GM23338 (cell line): Measurements from ENCODE around the gene RAD51B. TPM values are rescaled to one million over a fixed set of nuclear protein-coding genes. Genes with fewer than 3 reads are reported as not detected.
A peak's percentile ranks its signal among the peaks of the same experiment; 100 is the strongest.

Experiments used
- ATAC-seq: fragments of 200-7000 bp; cut with Tn5 transposase; 3 replicates; pipeline ENCODE4 v1.9.1; 2020
- DNase-seq: peaks from one replicate; pipeline ENCODE4 v3.0.0-alpha.2; 2015; ENCODE audit warnings: low spot score
- H2AFZ ChIP-seq: fragments of 200-600 bp; sonication (generic); 2 replicates; pipeline ENCODE4 v1.8.0; 2016; ENCODE audit warnings: antibody characterized with exemption, mild to moderate bottlenecking, moderate library complexity
- H3F3A ChIP-seq: fragments of 200-600 bp; sonication (generic); replicated peaks from 2 replicates; pipeline ENCODE4 v1.8.0; 2017; ENCODE audit warnings: antibody characterized with exemption, mixed run types, low read depth
- H3K27ac ChIP-seq: fragments of 200-600 bp; sonication (generic); 2 replicates; pipeline ENCODE4 v1.6.1; 2016; ENCODE audit warnings: low read depth
- H3K27me3 ChIP-seq: fragments of 200-600 bp; sonication (generic); 2 replicates; pipeline ENCODE4 v1.8.0; 2016; ENCODE audit warnings: mild to moderate bottlenecking, mixed run types, moderate library complexity; ENCODE audit not compliant: insufficient read depth
- H3K36me3 ChIP-seq: fragments of 200-600 bp; sonication (generic); 2 replicates; pipeline ENCODE4 v1.8.0; 2016; ENCODE audit warnings: mild to moderate bottlenecking; ENCODE audit not compliant: insufficient read depth
- H3K4me1 ChIP-seq: fragments of 200-600 bp; sonication (generic); 2 replicates; pipeline ENCODE4 v1.8.0; 2016; ENCODE audit warnings: mild to moderate bottlenecking, moderate library complexity; ENCODE audit not compliant: insufficient read depth
- H3K4me2 ChIP-seq: fragments of 200-600 bp; sonication (generic); 2 replicates; pipeline ENCODE4 v1.7.1; 2017; ENCODE audit warnings: mixed run types
- H3K4me3 ChIP-seq: fragments of 200-600 bp; sonication (generic); 2 replicates; pipeline ENCODE4 v1.6.1; 2016; ENCODE audit warnings: mixed run types
- H3K79me2 ChIP-seq: fragments of 200-600 bp; sonication (generic); replicated peaks from 2 replicates; pipeline ENCODE4 v1.8.0; 2017; ENCODE audit warnings: mild to moderate bottlenecking; ENCODE audit not compliant: insufficient read depth
- H3K9me2 ChIP-seq: fragments of 200-600 bp; sonication (generic); 2 replicates; pipeline ENCODE4 v1.8.0; 2017; ENCODE audit not compliant: insufficient read depth
- H4K20me1 ChIP-seq: fragments of 200-600 bp; sonication (generic); replicated peaks from 2 replicates; pipeline ENCODE4 v1.8.0; 2017; ENCODE audit warnings: mild to moderate bottlenecking; ENCODE audit not compliant: insufficient read depth
- H3K27ac Mint-ChIP-seq: 2 replicates; pipeline ENCODE4 v1.8.0; 2020; ENCODE audit warnings: inconsistent platforms, mild to moderate bottlenecking, moderate library complexity, mixed read lengths
- H3K27me3 Mint-ChIP-seq: 3 replicates; pipeline ENCODE4 v1.8.0; 2022; ENCODE audit warnings: low read depth, mild to moderate bottlenecking, moderate library complexity, mixed read lengths, inconsistent platforms; ENCODE audit not compliant: insufficient read depth, poor library complexity
- H3K36me3 Mint-ChIP-seq: 3 replicates; pipeline ENCODE4 v1.8.0; 2021; ENCODE audit warnings: low read depth, mild to moderate bottlenecking, inconsistent platforms, moderate library complexity, mixed read lengths
- H3K4me1 Mint-ChIP-seq: 3 replicates; pipeline ENCODE4 v1.8.0; 2020; ENCODE audit warnings: mild to moderate bottlenecking, inconsistent platforms, mixed read lengths
- H3K4me3 Mint-ChIP-seq: 3 replicates; pipeline ENCODE4 v1.8.0; 2021; ENCODE audit warnings: moderate library complexity, mild to moderate bottlenecking, inconsistent platforms, mixed read lengths
- H3K9me3 Mint-ChIP-seq: 3 replicates; pipeline ENCODE4 v1.8.0; 2020; ENCODE audit warnings: moderate library complexity, mild to moderate bottlenecking, inconsistent platforms, mixed read lengths
- CREB1 ChIP-seq: fragments of 250-450 bp; sonication (Bioruptor Pico); IDR thresholded peaks from 2 replicates; pipeline ENCODE4 v1.5.0; 2020; ENCODE audit warnings: low read depth, mild to moderate bottlenecking, moderate library complexity
- EZH2 ChIP-seq: fragments of 200-600 bp; sonication (generic); IDR thresholded peaks from one replicate; pipeline ENCODE4 v1.8.0; 2017; ENCODE audit warnings: antibody characterized with exemption, mild to moderate bottlenecking, low read depth; ENCODE audit not compliant: unreplicated experiment
- JUNB ChIP-seq: IDR thresholded peaks from one replicate; pipeline ENCODE4 v1.6.1; 2016; ENCODE audit warnings: antibody characterized with exemption; ENCODE audit not compliant: unreplicated experiment
- NANOG ChIP-seq: IDR thresholded peaks from 2 replicates; pipeline ENCODE4 v1.6.1; 2016; ENCODE audit warnings: antibody characterized with exemption, borderline replicate concordance
- POLR2AphosphoS5 ChIP-seq: IDR thresholded peaks from 2 replicates; pipeline ENCODE4 v1.6.1; 2016; ENCODE audit warnings: antibody characterized with exemption, low read depth
- ZNF331 ChIP-seq: fragments of 250-450 bp; sonication (Bioruptor Pico); IDR thresholded peaks from 2 replicates; pipeline ENCODE4 v1.5.0; 2020; ENCODE audit warnings: low read depth, mild to moderate bottlenecking, moderate library complexity
- polyA plus RNA-seq: library from polyadenylated mRNA; unstranded; fragments of >200 nt; fragmentation: Nextera tagmentation; extraction: Ambion mirVana; gene quantifications from 2 replicates; pipeline ENCODE4 v1.2.1, GENCODE V29; 2016
- total RNA-seq: library from RNA; depleted of rRNA; stranded (reverse); fragments of >200 nt; shearing (Covaris generic); gene quantifications from 2 replicates; pipeline ENCODE4 v1.2.3, GENCODE V29; 2014
- TF ChIP-seq, protein P1 (sequence below), 2 experiments: fragments of 200-600 bp in 1 of 2; sonication (generic) in 1 of 2; conservative IDR thresholded peaks; 2 replicates each; pipeline versions ENCODE4 v1.5.1 to v1.6.1; 2016 to 2017; ENCODE audit warnings: antibody characterized with exemption in 2 of 2, low read depth in 2 of 2, mild to moderate bottlenecking in 2 of 2, moderate library complexity in 1 of 2
- TF ChIP-seq, protein P2 (sequence below): IDR thresholded peaks from one replicate; pipeline ENCODE4 v1.6.1; 2018; ENCODE audit warnings: antibody characterized with exemption; ENCODE audit not compliant: unreplicated experiment
- TF ChIP-seq, protein P3 (sequence below): IDR thresholded peaks from 2 replicates; pipeline ENCODE4 v1.6.1; 2016; ENCODE audit warnings: antibody characterized with exemption

Gene RAD51B
- total and polyA plus RNA-seq, 2 experiments from 2014 or later: 15.7 to 29.1 TPM

DNA sequence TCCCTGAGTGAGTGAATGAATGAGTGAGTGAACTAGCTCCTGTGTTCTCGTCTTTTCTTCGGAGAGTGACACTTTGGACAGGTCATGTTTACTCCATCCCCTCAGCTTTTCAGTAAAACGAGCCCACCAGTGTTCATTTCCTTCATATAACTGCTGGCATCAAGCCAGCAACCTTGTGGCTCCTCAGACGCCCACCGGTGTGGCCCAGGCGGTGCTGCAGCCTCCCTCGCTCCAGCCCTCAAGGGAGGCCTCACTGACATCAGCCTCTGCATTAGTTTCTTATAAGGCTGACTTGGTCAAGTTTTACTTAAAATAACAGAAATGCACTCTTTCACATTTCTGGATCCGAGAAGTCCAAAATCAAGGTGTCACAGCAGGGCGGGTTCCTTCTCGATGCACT, 785.2 kb downstream of the RAD51B start:
- Histone ChIP-seq H3K79me2 (no peaks in the 10 kb centered on the region), H3K9me2 (peaks cover 3% of the 10 kb centered on the region; the same call in 1 of the 2 replicates), H3K4me1 (peaks cover 10% of the 10 kb centered on the region; the same call in 1 of the 2 replicates), H3K4me3 (no peak overlapping the region), H3F3A (no peaks in the 10 kb centered on the region), H2AFZ (no peak overlapping the region), H4K20me1 (no peaks in the 10 kb centered on the region), H3K36me3 (no peaks in the 10 kb centered on the region), H3K27me3 (no peaks in the 10 kb centered on the region), H3K27ac (no peak overlapping the region), H3K4me2 (no peak overlapping the region)
- peaks cover 15% of the 10 kb centered on the region for H3K9me3 Mint-ChIP-seq
- DNase-seq (no peak), ATAC-seq (no peak)
- H3K4me3 Mint-ChIP-seq: no peak overlapping the region
- peaks cover 7% of the 10 kb centered on the region for H3K36me3 Mint-ChIP-seq
- TF ChIP-seq, protein P1, sequence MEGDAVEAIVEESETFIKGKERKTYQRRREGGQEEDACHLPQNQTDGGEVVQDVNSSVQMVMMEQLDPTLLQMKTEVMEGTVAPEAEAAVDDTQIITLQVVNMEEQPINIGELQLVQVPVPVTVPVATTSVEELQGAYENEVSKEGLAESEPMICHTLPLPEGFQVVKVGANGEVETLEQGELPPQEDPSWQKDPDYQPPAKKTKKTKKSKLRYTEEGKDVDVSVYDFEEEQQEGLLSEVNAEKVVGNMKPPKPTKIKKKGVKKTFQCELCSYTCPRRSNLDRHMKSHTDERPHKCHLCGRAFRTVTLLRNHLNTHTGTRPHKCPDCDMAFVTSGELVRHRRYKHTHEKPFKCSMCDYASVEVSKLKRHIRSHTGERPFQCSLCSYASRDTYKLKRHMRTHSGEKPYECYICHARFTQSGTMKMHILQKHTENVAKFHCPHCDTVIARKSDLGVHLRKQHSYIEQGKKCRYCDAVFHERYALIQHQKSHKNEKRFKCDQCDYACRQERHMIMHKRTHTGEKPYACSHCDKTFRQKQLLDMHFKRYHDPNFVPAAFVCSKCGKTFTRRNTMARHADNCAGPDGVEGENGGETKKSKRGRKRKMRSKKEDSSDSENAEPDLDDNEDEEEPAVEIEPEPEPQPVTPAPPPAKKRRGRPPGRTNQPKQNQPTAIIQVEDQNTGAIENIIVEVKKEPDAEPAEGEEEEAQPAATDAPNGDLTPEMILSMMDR (conservative IDR thresholded peaks at IDR 0.05; ENCODE audit: low read depth in 2 of 2): no peak
- no peaks in the 10 kb centered on the region for H3K27me3 Mint-ChIP-seq
- peaks cover 15% of the 10 kb centered on the region for H3K4me1 Mint-ChIP-seq
- no peak overlapping the region for H3K27ac Mint-ChIP-seq

DNA sequence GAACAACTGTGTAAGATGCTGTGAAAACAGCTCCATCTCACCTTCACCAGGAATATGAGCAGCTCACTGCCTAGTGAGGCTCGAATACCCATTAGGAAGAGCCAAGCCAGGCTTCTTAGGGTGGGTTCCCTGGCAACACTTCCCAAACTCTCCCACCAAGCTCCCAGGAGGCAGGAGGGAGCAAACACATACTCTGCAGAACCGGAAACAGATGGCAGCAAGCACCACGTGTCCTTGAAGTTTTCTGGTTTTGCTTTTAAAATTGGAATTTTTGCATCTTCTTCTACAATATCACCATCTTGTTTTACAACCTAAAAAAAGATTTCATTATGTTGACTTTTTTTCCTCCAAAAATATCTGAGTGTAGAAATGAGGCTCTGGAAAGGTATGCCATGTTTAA, 786.6 kb downstream of the RAD51B start:
- no peaks in the 10 kb centered on the region for H3K79me2 ChIP-seq
- Mint-ChIP-seq H3K4me1 (peaks cover 15% of the 10 kb centered on the region), H3K9me3 (peaks cover 15% of the 10 kb centered on the region), H3K4me3 (no peak overlapping the region), H3K36me3 (peaks cover 7% of the 10 kb centered on the region), H3K27me3 (no peaks in the 10 kb centered on the region), H3K27ac (no peak overlapping the region)
- H3K27me3 ChIP-seq: no peaks in the 10 kb centered on the region
- no peak overlapping the region for H3K27ac ChIP-seq
- no peaks in the 10 kb centered on the region for H3K9me2 ChIP-seq
- H3K36me3 ChIP-seq: no peaks in the 10 kb centered on the region
- H3F3A ChIP-seq: no peaks in the 10 kb centered on the region
- DNase-seq (no peak), ATAC-seq (no peak)
- no peak overlapping the region for H3K4me2 ChIP-seq
- H3K4me1 ChIP-seq: peaks cover 10% of the 10 kb centered on the region; the same call in 1 of the 2 replicates
- H3K4me3 ChIP-seq: no peak overlapping the region
- no peak for TF ChIP-seq CREB1 (CRISPR knock-in tag)
- TF ChIP-seq JUNB: no peak
- no peak for TF ChIP-seq ZNF331
- TF ChIP-seq POLR2AphosphoS5: no peak
- TF ChIP-seq EZH2: no peak
- no peaks in the 10 kb centered on the region for H4K20me1 ChIP-seq
- H2AFZ ChIP-seq: no peak overlapping the region

DNA sequence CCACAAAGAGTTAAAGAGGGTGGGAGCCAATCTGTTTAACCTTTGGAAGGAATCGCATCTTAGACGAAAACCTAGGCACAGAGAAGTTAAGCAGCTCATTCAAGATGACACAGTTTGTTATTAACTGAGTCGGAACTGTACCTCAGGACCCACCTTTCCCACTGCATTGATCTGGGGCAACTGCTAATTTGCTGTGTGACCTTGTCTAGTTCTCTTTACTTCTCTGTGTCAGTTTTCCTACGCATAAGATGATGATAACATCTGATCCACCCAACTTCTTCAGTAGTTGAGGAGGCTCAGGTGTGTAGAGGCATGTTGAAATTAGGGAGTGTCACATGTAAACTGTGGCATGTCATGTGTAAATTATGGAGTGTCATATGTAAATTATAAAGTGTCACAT, 787.1 kb downstream of the RAD51B start:
- no peaks in the 10 kb centered on the region for H3K9me2 ChIP-seq
- no peaks in the 10 kb centered on the region for H3K79me2 ChIP-seq
- peaks cover 10% of the 10 kb centered on the region; the same call in 1 of the 2 replicates for H3K4me1 ChIP-seq
- ATAC-seq (no peak), DNase-seq (no peak)
- Mint-ChIP-seq H3K9me3 (peaks cover 15% of the 10 kb centered on the region), H3K4me3 (no peak overlapping the region; the same call in 2 of the 3 replicates), H3K36me3 (peaks cover 7% of the 10 kb centered on the region), H3K27me3 (no peaks in the 10 kb centered on the region), H3K4me1 (peaks cover 15% of the 10 kb centered on the region), H3K27ac (no peak overlapping the region; the same call in 1 of the 2 replicates)
- H2AFZ ChIP-seq: peak overlapping the region; percentile 67; the same call in 1 of the 2 replicates
- no peaks in the 10 kb centered on the region for H4K20me1 ChIP-seq
- H3K36me3 ChIP-seq: no peaks in the 10 kb centered on the region
- no peak overlapping the region for H3K27ac ChIP-seq
- no peaks in the 10 kb centered on the region for H3F3A ChIP-seq
- no peak overlapping the region for H3K4me3 ChIP-seq
- no peak overlapping the region for H3K4me2 ChIP-seq
- no peaks in the 10 kb centered on the region for H3K27me3 ChIP-seq
- TF ChIP-seq JUNB: no peak
- TF ChIP-seq NANOG: no peak
- TF ChIP-seq, protein P1 (conservative IDR thresholded peaks at IDR 0.05; ENCODE audit: low read depth in 2 of 2): no peak
- TF ChIP-seq, protein P2, sequence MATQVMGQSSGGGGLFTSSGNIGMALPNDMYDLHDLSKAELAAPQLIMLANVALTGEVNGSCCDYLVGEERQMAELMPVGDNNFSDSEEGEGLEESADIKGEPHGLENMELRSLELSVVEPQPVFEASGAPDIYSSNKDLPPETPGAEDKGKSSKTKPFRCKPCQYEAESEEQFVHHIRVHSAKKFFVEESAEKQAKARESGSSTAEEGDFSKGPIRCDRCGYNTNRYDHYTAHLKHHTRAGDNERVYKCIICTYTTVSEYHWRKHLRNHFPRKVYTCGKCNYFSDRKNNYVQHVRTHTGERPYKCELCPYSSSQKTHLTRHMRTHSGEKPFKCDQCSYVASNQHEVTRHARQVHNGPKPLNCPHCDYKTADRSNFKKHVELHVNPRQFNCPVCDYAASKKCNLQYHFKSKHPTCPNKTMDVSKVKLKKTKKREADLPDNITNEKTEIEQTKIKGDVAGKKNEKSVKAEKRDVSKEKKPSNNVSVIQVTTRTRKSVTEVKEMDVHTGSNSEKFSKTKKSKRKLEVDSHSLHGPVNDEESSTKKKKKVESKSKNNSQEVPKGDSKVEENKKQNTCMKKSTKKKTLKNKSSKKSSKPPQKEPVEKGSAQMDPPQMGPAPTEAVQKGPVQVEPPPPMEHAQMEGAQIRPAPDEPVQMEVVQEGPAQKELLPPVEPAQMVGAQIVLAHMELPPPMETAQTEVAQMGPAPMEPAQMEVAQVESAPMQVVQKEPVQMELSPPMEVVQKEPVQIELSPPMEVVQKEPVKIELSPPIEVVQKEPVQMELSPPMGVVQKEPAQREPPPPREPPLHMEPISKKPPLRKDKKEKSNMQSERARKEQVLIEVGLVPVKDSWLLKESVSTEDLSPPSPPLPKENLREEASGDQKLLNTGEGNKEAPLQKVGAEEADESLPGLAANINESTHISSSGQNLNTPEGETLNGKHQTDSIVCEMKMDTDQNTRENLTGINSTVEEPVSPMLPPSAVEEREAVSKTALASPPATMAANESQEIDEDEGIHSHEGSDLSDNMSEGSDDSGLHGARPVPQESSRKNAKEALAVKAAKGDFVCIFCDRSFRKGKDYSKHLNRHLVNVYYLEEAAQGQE: no peak
- TF ChIP-seq, protein P3, sequence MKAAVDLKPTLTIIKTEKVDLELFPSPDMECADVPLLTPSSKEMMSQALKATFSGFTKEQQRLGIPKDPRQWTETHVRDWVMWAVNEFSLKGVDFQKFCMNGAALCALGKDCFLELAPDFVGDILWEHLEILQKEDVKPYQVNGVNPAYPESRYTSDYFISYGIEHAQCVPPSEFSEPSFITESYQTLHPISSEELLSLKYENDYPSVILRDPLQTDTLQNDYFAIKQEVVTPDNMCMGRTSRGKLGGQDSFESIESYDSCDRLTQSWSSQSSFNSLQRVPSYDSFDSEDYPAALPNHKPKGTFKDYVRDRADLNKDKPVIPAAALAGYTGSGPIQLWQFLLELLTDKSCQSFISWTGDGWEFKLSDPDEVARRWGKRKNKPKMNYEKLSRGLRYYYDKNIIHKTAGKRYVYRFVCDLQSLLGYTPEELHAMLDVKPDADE: no peak
- no peak for TF ChIP-seq ZNF331
- TF ChIP-seq POLR2AphosphoS5: no peak
